Muscle layer of duodenum (tissue), 2 donors: Measurements from ENCODE around the gene MSGN1.

Experiments used
- H3K27ac ChIP-seq: one replicate; pipeline ENCODE4 v1.7.0; 2013; ENCODE audit warnings: mild to moderate bottlenecking, low read length
- H3K27me3 ChIP-seq: one replicate; pipeline ENCODE4 v1.7.0; 2013; ENCODE audit warnings: low read depth, mild to moderate bottlenecking, control low read depth, low read length
- H3K36me3 ChIP-seq, 2 donors: one replicate each; pipeline ENCODE4 v1.7.0; 2013; ENCODE audit warnings: low read length in 2 of 2, control low read depth in 1 of 2, mild to moderate bottlenecking in 1 of 2; ENCODE audit not compliant: insufficient read depth in 2 of 2, control insufficient read depth in 1 of 2
- H3K4me1 ChIP-seq, 2 donors: one replicate each; pipeline ENCODE4 v1.7.0; 2013; ENCODE audit warnings: low read length in 2 of 2, mild to moderate bottlenecking in 2 of 2, control low read depth in 1 of 2, moderate library complexity in 1 of 2; ENCODE audit not compliant: insufficient read depth in 2 of 2, control insufficient read depth in 1 of 2
- H3K4me3 ChIP-seq, 2 donors: one replicate each; pipeline ENCODE4 v1.7.0; 2013; ENCODE audit warnings: low read length in 2 of 2, low read depth in 1 of 2, mild to moderate bottlenecking in 1 of 2
- H3K9me3 ChIP-seq, 2 donors: one replicate each; pipeline ENCODE4 v1.7.0; 2013; ENCODE audit warnings: low read length in 2 of 2, control low read depth in 1 of 2, mild to moderate bottlenecking in 1 of 2; ENCODE audit not compliant: control insufficient read depth in 1 of 2
- donor health status: healthy.

The MSGN1 gene

DNA sequence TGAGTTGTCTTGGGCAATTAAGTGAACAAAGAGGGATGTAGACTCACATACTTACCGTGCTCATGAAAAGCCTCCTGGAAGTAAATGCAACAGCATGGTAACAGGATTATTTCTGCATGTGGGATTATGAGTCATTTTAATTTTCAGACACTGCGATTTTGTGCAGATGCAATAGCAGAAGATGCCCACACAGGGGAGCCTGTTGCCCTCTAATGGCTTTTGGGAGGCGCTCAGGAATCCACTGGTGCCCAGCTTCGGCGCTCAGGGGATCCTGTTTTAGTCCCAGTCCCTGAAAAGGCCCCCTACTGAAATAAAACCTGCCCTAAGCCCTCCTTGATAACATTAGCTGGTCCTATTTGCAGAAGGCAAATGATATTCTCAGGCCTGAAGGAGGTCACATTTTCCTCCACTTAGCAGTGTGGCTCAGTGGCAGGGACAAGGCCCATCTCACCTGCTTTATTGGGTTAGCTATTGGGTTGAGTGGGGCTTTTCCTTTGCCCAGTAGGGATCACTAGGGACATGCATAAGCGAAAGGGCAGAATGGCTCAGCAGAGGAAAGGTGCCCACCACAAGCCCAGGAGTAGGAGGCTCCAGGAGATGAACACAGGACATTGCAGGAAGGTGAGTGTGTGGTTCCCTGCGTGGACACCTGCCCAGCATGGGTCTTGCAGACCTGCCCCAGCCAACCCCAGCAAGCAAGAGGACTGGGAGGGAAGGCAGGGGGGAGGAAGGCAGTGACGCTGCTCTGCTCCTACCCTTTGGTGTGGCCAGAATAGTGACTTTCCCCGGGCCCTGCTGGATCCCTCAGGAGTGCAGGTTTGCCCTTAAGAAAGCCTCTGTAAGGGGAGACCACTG is 35.7 kb downstream of the MSGN1 start:
- Histone ChIP-seq H3K4me1 (peaks cover 0 to 3% of the 10 kb centered on the region in 2 donors), H3K36me3 (no peaks in the 10 kb centered on the region), H3K27ac (no peak overlapping the region), H3K27me3 (peaks cover 4% of the 10 kb centered on the region), H3K9me3 (no peaks in the 10 kb centered on the region), H3K4me3 (no peak overlapping the region)

GRCh38 chr2:17853799-17854198 is 37.5 kb downstream of the MSGN1 start:
- no peaks in the 10 kb centered on the region for H3K36me3 ChIP-seq
- H3K4me1 ChIP-seq = peaks cover 0 to 3% of the 10 kb centered on the region in 2 donors
- H3K27ac ChIP-seq = no peak overlapping the region
- H3K27me3 ChIP-seq = peaks cover 4% of the 10 kb centered on the region
- H3K4me3 ChIP-seq = no peak overlapping the region
- H3K9me3 ChIP-seq = no peaks in the 10 kb centered on the region

- Histone ChIP-seq H3K4me1 (no peaks in the 10 kb centered on the region), H3K9me3 (no peaks in the 10 kb centered on the region), H3K27ac (no peak overlapping the region), H3K36me3 (no peaks in the 10 kb centered on the region), H3K4me3 (no peak overlapping the region), H3K27me3 (peaks cover 1% of the 10 kb centered on the region)
Measured at GRCh38 chr2:17857021-17857420, 40.8 kb downstream of the MSGN1 start.

DNA sequence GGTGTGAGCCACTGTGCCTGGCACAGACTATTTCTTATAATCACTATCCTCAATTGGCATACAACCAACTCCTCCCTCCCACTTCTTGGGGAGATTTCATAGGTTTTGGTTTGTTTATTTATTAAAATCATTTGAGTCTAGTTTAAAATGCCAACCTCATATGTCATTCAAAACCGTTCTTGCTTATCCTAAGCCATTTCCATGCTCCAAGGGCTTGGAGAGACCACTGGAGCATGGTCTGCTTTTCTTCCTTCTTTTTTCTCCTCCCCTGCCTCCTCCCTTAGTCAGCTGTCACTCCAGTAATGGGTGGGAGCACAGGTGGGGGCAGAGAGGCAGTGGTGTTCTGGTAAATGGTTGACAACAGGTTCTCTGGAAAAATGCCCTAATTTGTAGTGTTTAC is 41.8 kb downstream of the MSGN1 start:
- Histone ChIP-seq H3K4me3 (no peak overlapping the region), H3K27ac (no peak overlapping the region), H3K9me3 (no peaks in the 10 kb centered on the region), H3K4me1 (no peaks in the 10 kb centered on the region), H3K27me3 (no peaks in the 10 kb centered on the region), H3K36me3 (no peaks in the 10 kb centered on the region)

DNA sequence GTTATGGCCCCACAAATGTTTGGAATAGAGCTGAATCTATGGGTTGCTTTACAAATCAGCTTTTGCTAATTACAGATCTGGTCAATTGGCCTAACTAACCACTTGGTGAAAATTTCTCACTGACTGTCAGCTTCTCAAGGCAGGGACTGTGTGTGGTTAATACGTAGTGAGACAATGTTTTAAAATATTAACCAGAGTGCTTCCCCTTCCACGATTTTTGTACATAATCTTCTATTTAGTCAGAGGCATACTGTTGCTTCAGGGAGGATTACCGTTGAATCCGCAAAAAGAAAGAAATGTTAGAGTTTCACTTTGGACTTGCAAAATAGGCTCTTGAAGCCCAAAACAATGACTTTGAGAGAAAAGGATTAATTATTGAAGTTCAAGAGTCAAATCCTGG is 47.3 kb downstream of the MSGN1 start:
- Histone ChIP-seq H3K27ac (no peak overlapping the region), H3K4me3 (no peak overlapping the region), H3K36me3 (no peaks in the 10 kb centered on the region), H3K27me3 (no peaks in the 10 kb centered on the region), H3K4me1 (no peaks in the 10 kb centered on the region), H3K9me3 (no peaks in the 10 kb centered on the region)

- Histone ChIP-seq H3K36me3 (no peaks in the 10 kb centered on the region), H3K27me3 (no peaks in the 10 kb centered on the region), H3K9me3 (no peaks in the 10 kb centered on the region), H3K27ac (no peak overlapping the region), H3K4me3 (no peak overlapping the region), H3K4me1 (no peaks in the 10 kb centered on the region)
Measured at GRCh38 chr2:17864676-17865075, 48.4 kb downstream of the MSGN1 start.

GRCh38 chr2:17867133-17867532 is 50.9 kb downstream of the MSGN1 start:
- Histone ChIP-seq H3K4me3 (no peak overlapping the region), H3K9me3 (no peaks in the 10 kb centered on the region), H3K36me3 (no peaks in the 10 kb centered on the region), H3K27ac (no peak overlapping the region), H3K4me1 (no peaks in the 10 kb centered on the region), H3K27me3 (no peaks in the 10 kb centered on the region)
